Loucy (cell line): ENCODE results near the gene CENPT.

Experiments
- H2AFZ ChIP-seq: fragments of 200-600 bp; sonication (generic); 2 replicates; pipeline ENCODE4 v1.6.0; 2016; ENCODE audit warnings: antibody characterized with exemption, mild to moderate bottlenecking, low read length, moderate library complexity
- H3F3A ChIP-seq: fragments of 200-600 bp; 2 replicates; pipeline ENCODE4 v1.6.0; 2016; ENCODE audit warnings: antibody characterized with exemption, low read depth, mild to moderate bottlenecking
- H3K27me3 ChIP-seq: fragments of 200-600 bp; sonication (generic); 2 replicates; pipeline ENCODE4 v1.6.1; 2014; ENCODE audit warnings: low read length, mild to moderate bottlenecking; ENCODE audit not compliant: insufficient read depth, poor library complexity, severe bottlenecking
- H3K36me3 ChIP-seq: fragments of 200-600 bp; sonication (generic); 2 replicates; pipeline ENCODE4 v1.6.1; 2016; ENCODE audit warnings: low read length; ENCODE audit not compliant: insufficient read depth
- H3K4me1 ChIP-seq: fragments of 200-600 bp; sonication (generic); 2 replicates; pipeline ENCODE4 v1.5.1; 2014; ENCODE audit warnings: low read length, mild to moderate bottlenecking; ENCODE audit not compliant: insufficient read depth, poor library complexity, severe bottlenecking
- H3K4me2 ChIP-seq: fragments of 200-600 bp; sonication (generic); 2 replicates; pipeline ENCODE4 v1.6.0; 2014; ENCODE audit warnings: antibody characterized with exemption, low read length, low read depth, mild to moderate bottlenecking; ENCODE audit not compliant: poor library complexity, severe bottlenecking
- H3K4me3 ChIP-seq: fragments of 200-600 bp; sonication (generic); 2 replicates; pipeline ENCODE4 v1.5.1; 2014; ENCODE audit warnings: low read length, mild to moderate bottlenecking, mixed read lengths; ENCODE audit not compliant: poor library complexity, severe bottlenecking
- H3K79me2 ChIP-seq: fragments of 200-600 bp; sonication (generic); 2 replicates; pipeline ENCODE4 v1.6.1; 2014; ENCODE audit warnings: low read length; ENCODE audit not compliant: insufficient read depth
- H3K9ac ChIP-seq: fragments of 200-600 bp; sonication (generic); 2 replicates; pipeline ENCODE4 v1.6.0; 2014; ENCODE audit warnings: mild to moderate bottlenecking, low read depth, low read length, moderate library complexity; ENCODE audit not compliant: poor library complexity, severe bottlenecking
- H3K9me2 ChIP-seq: fragments of 200-600 bp; sonication (generic); replicated peaks from 2 replicates; pipeline ENCODE4 v1.6.1; 2016; ENCODE audit warnings: low read depth, low read length, mixed read lengths
- H3K9me3 ChIP-seq: fragments of 200-600 bp; sonication (generic); 2 replicates; pipeline ENCODE4 v1.6.1; 2014; ENCODE audit warnings: mild to moderate bottlenecking, antibody characterized with exemption, low read length, low read depth; ENCODE audit not compliant: insufficient read depth
- H4K20me1 ChIP-seq: fragments of 200-600 bp; sonication (generic); 2 replicates; pipeline ENCODE4 v1.6.0; 2014; ENCODE audit warnings: antibody characterized with exemption, low read length, mild to moderate bottlenecking; ENCODE audit not compliant: insufficient read depth, poor library complexity, severe bottlenecking
- CTCF ChIP-seq: fragments of 200-600 bp; sonication (generic); conservative IDR thresholded peaks from 2 replicates; pipeline ENCODE4 v1.5.1; 2014; ENCODE audit warnings: mild to moderate bottlenecking, antibody characterized with exemption, low read length
- EZH2phosphoT487 ChIP-seq: fragments of 200-600 bp; IDR thresholded peaks from 2 replicates; pipeline ENCODE4 v1.6.1; 2018; ENCODE audit warnings: antibody characterized with exemption, mild to moderate bottlenecking, moderate library complexity, borderline replicate concordance

Gene CENPT

GRCh38 chr16:67874372-67874771, 26.9 kb upstream of the CENPT start:
- H3K79me2 ChIP-seq: peaks cover 47% of the 10 kb centered on the region
- H4K20me1 ChIP-seq: peaks cover 35% of the 10 kb centered on the region
- no peaks in the 10 kb centered on the region for H3K9me2 ChIP-seq
- TF ChIP-seq EZH2phosphoT487 (no peak), CTCF (no peak)
- H3K4me2 ChIP-seq: peak overlapping the region; percentile 91
- peaks cover 23% of the 10 kb centered on the region for H3K4me1 ChIP-seq
- peak overlapping the region; percentile 92 for H3K9ac ChIP-seq
- peak overlapping the region; percentile 98 for H3K4me3 ChIP-seq
- H3K36me3 ChIP-seq: peaks cover 53% of the 10 kb centered on the region; the same call in 1 of the 2 replicates
- no peak overlapping the region for H2AFZ ChIP-seq
- no peaks in the 10 kb centered on the region for H3F3A ChIP-seq
- H3K27me3 ChIP-seq: no peaks in the 10 kb centered on the region
- H3K9me3 ChIP-seq: no peaks in the 10 kb centered on the region

- peak overlapping the region; percentile 91 for H3K4me2 ChIP-seq
- no peaks in the 10 kb centered on the region for H3F3A ChIP-seq
- H3K4me1 ChIP-seq: peaks cover 23% of the 10 kb centered on the region
- no peaks in the 10 kb centered on the region for H3K9me3 ChIP-seq
- peak overlapping the region; percentile 90 for H2AFZ ChIP-seq
- H3K9ac ChIP-seq: peak overlapping the region; percentile 92
- no peaks in the 10 kb centered on the region for H3K9me2 ChIP-seq
- H3K79me2 ChIP-seq: peaks cover 47% of the 10 kb centered on the region
- TF ChIP-seq CTCF (no peak), EZH2phosphoT487 (no peak)
- peaks cover 35% of the 10 kb centered on the region for H4K20me1 ChIP-seq
- peak overlapping the region; percentile 98 for H3K4me3 ChIP-seq
- no peaks in the 10 kb centered on the region for H3K27me3 ChIP-seq
- peaks cover 53% of the 10 kb centered on the region; the same call in 1 of the 2 replicates for H3K36me3 ChIP-seq
Measured at GRCh38 chr16:67873435-67874370, 26.2 kb upstream of the CENPT start.

- Histone ChIP-seq H3F3A (no peaks in the 10 kb centered on the region), H3K79me2 (peaks cover 47% of the 10 kb centered on the region), H3K27me3 (no peaks in the 10 kb centered on the region), H3K4me2 (peak within 1 kb of the TSS; percentile 91), H3K36me3 (peaks cover 52% of the 10 kb centered on the region; the same call in 1 of the 2 replicates), H3K4me3 (peak within 1 kb of the TSS; percentile 98), H3K9me2 (no peaks in the 10 kb centered on the region), H4K20me1 (peaks cover 35% of the 10 kb centered on the region), H3K9ac (peak within 1 kb of the TSS; percentile 92), H3K4me1 (peaks cover 23% of the 10 kb centered on the region), H2AFZ (peak within 1 kb of the TSS; percentile 90), H3K9me3 (no peaks in the 10 kb centered on the region)
- TF ChIP-seq CTCF (no peak), EZH2phosphoT487 (no peak)
Measured at GRCh38 chr16:67872631-67873434, 25.3 kb upstream of the CENPT start, which contains the start of gene EDC4. EDC4 (plus strand) TSS chr16:67873052; CDS start chr16:67873262, 210 bp downstream.
